ENCODE measurements around the gene PAK4.

- TF ChIP-seq, protein P1, sequence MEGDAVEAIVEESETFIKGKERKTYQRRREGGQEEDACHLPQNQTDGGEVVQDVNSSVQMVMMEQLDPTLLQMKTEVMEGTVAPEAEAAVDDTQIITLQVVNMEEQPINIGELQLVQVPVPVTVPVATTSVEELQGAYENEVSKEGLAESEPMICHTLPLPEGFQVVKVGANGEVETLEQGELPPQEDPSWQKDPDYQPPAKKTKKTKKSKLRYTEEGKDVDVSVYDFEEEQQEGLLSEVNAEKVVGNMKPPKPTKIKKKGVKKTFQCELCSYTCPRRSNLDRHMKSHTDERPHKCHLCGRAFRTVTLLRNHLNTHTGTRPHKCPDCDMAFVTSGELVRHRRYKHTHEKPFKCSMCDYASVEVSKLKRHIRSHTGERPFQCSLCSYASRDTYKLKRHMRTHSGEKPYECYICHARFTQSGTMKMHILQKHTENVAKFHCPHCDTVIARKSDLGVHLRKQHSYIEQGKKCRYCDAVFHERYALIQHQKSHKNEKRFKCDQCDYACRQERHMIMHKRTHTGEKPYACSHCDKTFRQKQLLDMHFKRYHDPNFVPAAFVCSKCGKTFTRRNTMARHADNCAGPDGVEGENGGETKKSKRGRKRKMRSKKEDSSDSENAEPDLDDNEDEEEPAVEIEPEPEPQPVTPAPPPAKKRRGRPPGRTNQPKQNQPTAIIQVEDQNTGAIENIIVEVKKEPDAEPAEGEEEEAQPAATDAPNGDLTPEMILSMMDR (IDR thresholded peaks at IDR 0.05): no peak
- no peak for TF ChIP-seq POLR2AphosphoS5 (IDR thresholded peaks at IDR 0.05; ENCODE audit: insufficient read depth in 1 of 2, low read depth in 1 of 2)
These were observed 964 bp downstream of the PAK4 start for GRCh38 chr19:39126312-39127187.

All from vagina (tissue), 2 donors.